HFFc6 (cell line): ENCODE results near the gene MYZAP. TPM values are rescaled to one million over a fixed set of nuclear protein-coding genes. Genes with fewer than 3 reads are reported as not detected.

Experiments used
- DNase-seq: peaks from one replicate; pipeline ENCODE4 v3.0.0-alpha.2; 2018
- H3K27ac Mint-ChIP-seq: 2 replicates; pipeline ENCODE4 v1.8.0; 2020; ENCODE audit warnings: mild to moderate bottlenecking, mixed read lengths
- H3K27me3 Mint-ChIP-seq: 2 replicates; pipeline ENCODE4 v1.8.0; 2021; ENCODE audit warnings: mild to moderate bottlenecking, moderate library complexity, mixed read lengths; ENCODE audit not compliant: insufficient read depth
- H3K36me3 Mint-ChIP-seq: 2 replicates; pipeline ENCODE4 v1.8.0; 2021; ENCODE audit warnings: low read depth, mixed read lengths
- H3K4me1 Mint-ChIP-seq: 2 replicates; pipeline ENCODE4 v1.8.0; 2020; ENCODE audit warnings: low read depth, mixed read lengths
- H3K4me3 Mint-ChIP-seq: 2 replicates; pipeline ENCODE4 v1.8.0; 2020; ENCODE audit warnings: mild to moderate bottlenecking, moderate library complexity, mixed read lengths
- H3K9me3 Mint-ChIP-seq: 2 replicates; pipeline ENCODE4 v1.8.0; 2020; ENCODE audit warnings: mild to moderate bottlenecking, mixed read lengths
- total RNA-seq, 6 experiments: library from RNA; stranded (reverse); fragmentation: NEBNext Ultra II Directional; extraction: Animal tissue kit (Norgen Biotek cat#: 25700); gene quantifications; 2 replicates in 1 of 6; 3 replicates in 5 of 6; pipeline ENCODE4 v1.2.3, GENCODE V29; 2021
- TF ChIP-seq, protein P1 (sequence below): fragments of 200-600 bp; sonication (generic); IDR thresholded peaks from 2 replicates; pipeline ENCODE4 v1.5.0; 2021; ENCODE audit warnings: antibody characterized with exemption, mild to moderate bottlenecking

Gene MYZAP
- total RNA-seq, 6 experiments from 2014 or later = 0.12 TPM; not detected in 5

DNA sequence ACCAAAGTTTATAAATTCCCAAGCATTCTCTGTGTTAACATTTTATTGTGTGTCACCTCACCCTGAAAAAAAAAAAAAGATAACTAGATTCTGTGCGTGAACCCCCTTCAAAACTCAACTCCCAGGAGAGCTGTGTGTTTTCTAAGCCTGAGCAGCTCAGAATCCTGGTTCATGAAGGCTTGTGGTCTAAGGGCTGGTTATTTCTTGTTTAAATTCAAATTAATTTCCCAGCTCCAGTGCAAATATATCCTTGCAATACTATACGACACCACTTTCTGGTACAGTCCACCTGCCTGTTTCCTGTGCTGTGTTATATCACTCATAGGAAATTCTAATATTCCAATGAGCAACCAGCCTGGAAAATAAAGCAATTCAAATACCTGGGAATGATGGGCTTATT lies 23.4 kb upstream of the MYZAP start:
- Mint-ChIP-seq H3K27me3 (peaks cover 4% of the 10 kb centered on the region), H3K27ac (no peak overlapping the region), H3K9me3 (no peaks in the 10 kb centered on the region), H3K4me3 (no peak overlapping the region), H3K4me1 (peaks cover 39% of the 10 kb centered on the region), H3K36me3 (no peaks in the 10 kb centered on the region)
- TF ChIP-seq, protein P1, sequence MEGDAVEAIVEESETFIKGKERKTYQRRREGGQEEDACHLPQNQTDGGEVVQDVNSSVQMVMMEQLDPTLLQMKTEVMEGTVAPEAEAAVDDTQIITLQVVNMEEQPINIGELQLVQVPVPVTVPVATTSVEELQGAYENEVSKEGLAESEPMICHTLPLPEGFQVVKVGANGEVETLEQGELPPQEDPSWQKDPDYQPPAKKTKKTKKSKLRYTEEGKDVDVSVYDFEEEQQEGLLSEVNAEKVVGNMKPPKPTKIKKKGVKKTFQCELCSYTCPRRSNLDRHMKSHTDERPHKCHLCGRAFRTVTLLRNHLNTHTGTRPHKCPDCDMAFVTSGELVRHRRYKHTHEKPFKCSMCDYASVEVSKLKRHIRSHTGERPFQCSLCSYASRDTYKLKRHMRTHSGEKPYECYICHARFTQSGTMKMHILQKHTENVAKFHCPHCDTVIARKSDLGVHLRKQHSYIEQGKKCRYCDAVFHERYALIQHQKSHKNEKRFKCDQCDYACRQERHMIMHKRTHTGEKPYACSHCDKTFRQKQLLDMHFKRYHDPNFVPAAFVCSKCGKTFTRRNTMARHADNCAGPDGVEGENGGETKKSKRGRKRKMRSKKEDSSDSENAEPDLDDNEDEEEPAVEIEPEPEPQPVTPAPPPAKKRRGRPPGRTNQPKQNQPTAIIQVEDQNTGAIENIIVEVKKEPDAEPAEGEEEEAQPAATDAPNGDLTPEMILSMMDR = no peak
- DNase-seq = no peak

DNA sequence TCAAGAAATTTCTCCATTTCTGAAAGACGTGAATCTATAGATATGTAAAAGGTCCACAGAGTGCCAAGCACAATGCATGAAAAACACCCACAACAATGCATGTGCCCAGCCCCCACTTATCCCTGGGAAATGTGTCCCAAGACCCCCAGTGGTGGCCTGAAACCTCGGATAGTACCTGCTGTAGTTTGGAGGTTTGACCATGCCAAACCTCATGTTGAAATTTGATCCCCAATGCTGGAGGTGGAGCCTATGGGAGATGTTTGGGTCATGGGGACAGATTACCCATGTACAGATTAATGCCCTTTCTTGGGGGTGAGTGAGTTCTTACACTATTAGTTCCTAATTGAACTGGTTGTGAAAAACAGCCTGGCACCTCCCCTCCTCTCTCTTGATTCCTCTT lies 21.4 kb upstream of the MYZAP start:
- Mint-ChIP-seq H3K27me3 (peaks cover 5% of the 10 kb centered on the region), H3K36me3 (no peaks in the 10 kb centered on the region), H3K27ac (no peak overlapping the region), H3K4me1 (peaks cover 39% of the 10 kb centered on the region), H3K4me3 (no peak overlapping the region), H3K9me3 (no peaks in the 10 kb centered on the region)
- no peak for DNase-seq
- TF ChIP-seq, protein P1 = no peak

DNA sequence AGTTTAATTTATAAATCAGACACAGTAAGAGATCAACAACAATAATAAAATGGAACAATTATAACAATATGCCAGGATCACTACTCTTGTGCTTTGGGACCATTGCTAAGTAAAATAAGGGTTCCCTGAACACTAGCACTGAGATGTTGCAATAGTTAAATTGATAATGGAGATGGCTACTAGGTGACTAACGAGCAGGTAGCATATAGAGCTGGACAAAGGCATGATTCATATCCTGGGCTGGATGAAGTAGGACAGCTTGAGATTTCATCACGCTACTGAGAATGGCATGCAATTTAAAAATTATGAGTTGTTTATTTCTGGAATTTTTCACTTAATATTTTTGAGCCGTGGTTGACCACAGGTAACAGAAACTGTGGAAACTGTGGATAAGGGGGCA lies 20.7 kb upstream of the MYZAP start:
- Mint-ChIP-seq H3K4me3 (no peak overlapping the region), H3K27me3 (peaks cover 5% of the 10 kb centered on the region), H3K4me1 (peaks cover 39% of the 10 kb centered on the region), H3K9me3 (no peaks in the 10 kb centered on the region), H3K36me3 (no peaks in the 10 kb centered on the region), H3K27ac (no peak overlapping the region)
- peak; percentile 42 for DNase-seq
- TF ChIP-seq, protein P1 = no peak

DNA sequence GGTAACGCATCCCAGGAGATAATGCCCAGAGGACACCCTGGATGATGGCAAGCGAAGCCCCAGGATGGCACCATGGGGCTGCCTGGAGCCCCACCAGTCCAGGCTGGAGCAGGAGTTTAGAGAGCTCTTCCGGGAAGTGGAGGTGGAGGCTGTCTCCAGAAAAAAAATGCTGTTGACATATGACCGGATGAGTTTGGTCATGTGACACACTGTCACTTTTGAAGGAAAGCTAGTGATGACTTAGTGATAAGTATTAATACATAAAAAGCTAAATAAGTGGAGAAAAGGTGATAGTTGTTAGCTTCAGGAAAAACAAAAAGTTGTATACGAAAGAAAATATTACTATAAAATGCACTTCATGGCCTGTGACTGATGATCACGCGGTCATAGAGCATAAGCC lies 20.0 kb upstream of the MYZAP start:
- Mint-ChIP-seq H3K9me3 (no peaks in the 10 kb centered on the region), H3K27me3 (peaks cover 3% of the 10 kb centered on the region), H3K4me1 (peaks cover 34% of the 10 kb centered on the region), H3K36me3 (no peaks in the 10 kb centered on the region), H3K27ac (no peak overlapping the region), H3K4me3 (no peak overlapping the region)
- no peak for DNase-seq
- TF ChIP-seq, protein P1 = no peak

DNA sequence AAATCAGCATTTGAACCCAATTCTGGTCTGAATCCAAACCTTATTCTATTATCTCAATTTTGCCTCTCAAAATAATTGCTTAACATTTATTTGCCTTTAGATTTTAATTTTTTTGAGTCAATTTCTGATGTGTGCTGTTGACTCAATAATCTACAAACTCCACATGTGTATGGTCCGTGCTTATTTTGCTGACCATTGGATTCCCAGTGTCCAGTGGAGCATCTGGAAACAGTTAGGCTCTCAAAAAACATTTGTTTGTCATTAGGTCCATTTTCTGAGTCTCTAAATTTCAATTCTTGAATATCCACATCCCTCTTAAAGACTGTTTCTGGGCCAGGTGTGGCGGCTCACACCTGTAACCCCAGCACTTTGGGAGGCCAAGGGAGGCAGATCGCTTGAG lies 19.2 kb upstream of the MYZAP start:
- H3K9me3 Mint-ChIP-seq = no peaks in the 10 kb centered on the region
- no peak for DNase-seq
- H3K27ac Mint-ChIP-seq = no peak overlapping the region
- TF ChIP-seq, protein P1 = no peak
- H3K4me1 Mint-ChIP-seq = peaks cover 29% of the 10 kb centered on the region
- H3K36me3 Mint-ChIP-seq = no peaks in the 10 kb centered on the region
- peaks cover 3% of the 10 kb centered on the region for H3K27me3 Mint-ChIP-seq
- no peak overlapping the region for H3K4me3 Mint-ChIP-seq

DNA sequence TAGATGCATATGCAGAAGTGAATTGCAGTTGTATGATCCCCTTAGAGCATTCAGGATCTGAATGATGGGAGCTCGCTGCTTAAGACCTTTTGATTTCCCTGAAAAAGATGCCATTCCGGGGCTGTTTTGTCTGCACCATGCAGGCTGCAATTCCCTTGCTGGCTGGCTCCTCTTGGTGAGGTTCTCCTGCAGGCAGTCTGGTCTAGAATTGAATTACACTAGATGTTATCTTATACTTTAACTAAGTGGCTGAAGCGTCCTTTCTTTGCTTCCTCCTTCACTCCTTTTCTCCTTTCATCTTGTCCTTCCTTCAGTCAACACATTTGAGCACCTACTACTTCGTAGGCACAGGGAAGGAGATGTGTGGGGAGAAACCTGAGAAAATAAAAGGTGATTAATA lies 18.6 kb upstream of the MYZAP start:
- Mint-ChIP-seq H3K27me3 (peaks cover 3% of the 10 kb centered on the region), H3K36me3 (no peaks in the 10 kb centered on the region), H3K4me3 (no peak overlapping the region), H3K4me1 (peaks cover 29% of the 10 kb centered on the region), H3K27ac (no peak overlapping the region), H3K9me3 (no peaks in the 10 kb centered on the region)
- TF ChIP-seq, protein P1 = no peak
- no peak for DNase-seq
